B cell (primary cell): Measurements from ENCODE around the gene BRPF3. TPM values are rescaled to one million over a fixed set of nuclear protein-coding genes. Genes with fewer than 3 reads are reported as not detected.

ENCODE experiments used
- ATAC-seq: fragments of 200-7000 bp; cut with Tn5 transposase; one replicate; pipeline ENCODE4 v1.10.0; 2021; ENCODE audit warnings: low read depth, mild to moderate bottlenecking, moderate number of reproducible peaks, moderate library complexity
- CTCF ChIA-PET: fragments of 350-600 bp; sonication (Branson Sonifier 250); formaldehyde crosslinking; loops from one replicate; lab custom pipeline; 2021; ENCODE audit warnings: antibody characterized with exemption, inconsistent platforms; lab: Charles Lee
- POLR2A ChIA-PET: fragments of 350-600 bp; sonication (Branson Sonifier 250); formaldehyde crosslinking; loops from one replicate; lab custom pipeline; 2021; ENCODE audit warnings: antibody characterized with exemption; lab: Charles Lee
- DNase-seq: peaks from one replicate; pipeline ENCODE4 v3.0.0; 2013
- H2AFZ ChIP-seq: 2 replicates; pipeline ENCODE4 v1.6.1; 2012; ENCODE audit warnings: mild to moderate bottlenecking, low read depth, low read length; ENCODE audit not compliant: insufficient read depth, poor library complexity, severe bottlenecking
- H3K27ac ChIP-seq, 2 donors: 1 replicate in 1 of 2; 2 replicates in 1 of 2; pipeline ENCODE4 v1.5.1; 2012 to 2013; ENCODE audit warnings: low read length in 2 of 2, mild to moderate bottlenecking in 2 of 2, moderate library complexity in 1 of 2
- H3K27me3 ChIP-seq, 4 experiments: fragments of 200-600 bp in 1 of 4; sonication (generic) in 1 of 4; replicated peaks in 1 of 4; 1 replicate in 2 of 4; 2 replicates in 2 of 4; pipeline versions ENCODE4 v1.6.1 to v1.7.0; 2013 to 2016; ENCODE audit warnings: low read length in 3 of 4, mild to moderate bottlenecking in 2 of 4, mixed read lengths in 1 of 4, moderate library complexity in 1 of 4; ENCODE audit not compliant: insufficient read depth in 4 of 4, control insufficient read depth in 3 of 4; ENCODE audit errors: control extremely low read depth in 1 of 4
- H3K36me3 ChIP-seq, 2 experiments: replicated peaks in 1 of 2; 1 replicate in 1 of 2; 2 replicates in 1 of 2; pipeline versions ENCODE4 v1.6.1 to v1.7.1; 2013; ENCODE audit warnings: low read length in 1 of 2; ENCODE audit not compliant: insufficient read depth in 2 of 2, control insufficient read depth in 1 of 2; ENCODE audit errors: control extremely low read depth in 1 of 2, extremely low read depth in 1 of 2
- H3K4me1 ChIP-seq, 2 donors: fragments of 200-600 bp in 1 of 2; sonication (generic) in 1 of 2; 1 replicate in 1 of 2; 2 replicates in 1 of 2; pipeline versions ENCODE4 v1.5.1 to v1.6.1; 2013 to 2017; ENCODE audit warnings: low read length in 2 of 2; ENCODE audit not compliant: control insufficient read depth in 2 of 2, insufficient read depth in 2 of 2
- H3K4me2 ChIP-seq: replicated peaks from 2 replicates; pipeline ENCODE3; 2012; ENCODE audit warnings: mild to moderate bottlenecking, low read depth, low read length; ENCODE audit not compliant: poor library complexity, severe bottlenecking
- H3K4me3 ChIP-seq, 5 experiments: fragments of 200-600 bp in 1 of 5; sonication (generic) in 1 of 5; 1 replicate in 3 of 5; 2 replicates in 2 of 5; pipeline versions ENCODE4 v1.5.1 to v1.7.0; 2011 to 2016; ENCODE audit warnings: low read length in 4 of 5, mild to moderate bottlenecking in 4 of 5, low read depth in 2 of 5, control low read depth in 1 of 5, moderate library complexity in 1 of 5; ENCODE audit not compliant: insufficient read depth in 1 of 5; ENCODE audit errors: control extremely low read depth in 1 of 5, extremely low read depth in 1 of 5
- H3K79me2 ChIP-seq: fragments of 200-600 bp; sonication (generic); one replicate; pipeline ENCODE4 v1.6.0; 2016; ENCODE audit warnings: low read length; ENCODE audit not compliant: control insufficient read depth, insufficient read depth
- H3K9ac ChIP-seq: fragments of 200-600 bp; sonication (generic); 2 replicates; pipeline ENCODE4 v1.6.1; 2017; ENCODE audit warnings: mild to moderate bottlenecking, low read length, moderate library complexity
- H3K9me3 ChIP-seq, 3 donors: one replicate each; pipeline versions ENCODE4 v1.6.1 to v1.7.1; 2013; ENCODE audit warnings: low read length in 2 of 3; ENCODE audit not compliant: control insufficient read depth in 2 of 3, insufficient read depth in 1 of 3; ENCODE audit errors: control extremely low read depth in 1 of 3
- H4K20me1 ChIP-seq: 2 replicates; pipeline ENCODE4 v1.6.0; 2012; ENCODE audit warnings: mild to moderate bottlenecking, low read length; ENCODE audit not compliant: insufficient read depth, control insufficient read depth, poor library complexity, severe bottlenecking
- H3K27ac Mint-ChIP-seq: one replicate; pipeline ENCODE4 v1.8.0; 2021; ENCODE audit warnings: mixed read lengths
- H3K27me3 Mint-ChIP-seq: one replicate; pipeline ENCODE4 v1.8.0; 2021; ENCODE audit warnings: mixed read lengths
- H3K4me1 Mint-ChIP-seq: one replicate; pipeline ENCODE4 v1.8.0; 2021; ENCODE audit warnings: mixed read lengths
- H3K4me3 Mint-ChIP-seq: one replicate; pipeline ENCODE4 v1.8.0; 2021; ENCODE audit warnings: mixed read lengths
- H3K9me3 Mint-ChIP-seq: one replicate; pipeline ENCODE4 v1.8.0; 2022; ENCODE audit warnings: mixed read lengths; ENCODE audit not compliant: insufficient read depth
- EZH2 ChIP-seq: IDR thresholded peaks from 2 replicates; pipeline ENCODE4 v1.6.1; 2012; ENCODE audit warnings: borderline replicate concordance, low read depth, mild to moderate bottlenecking, moderate library complexity, low read length; ENCODE audit not compliant: insufficient read depth, poor library complexity, severe bottlenecking
- WGBS: methylation state at CpG from one replicate; pipeline ENCODE4 v1.1.5; 2013; ENCODE audit warnings: missing lambda C conversion rate; ENCODE audit not compliant: insufficient coverage; 5-methylcytosine and 5-hydroxymethylcytosine counted together
- intact Hi-C: fragments of 100-400 bp; cut with micrococcal nuclease; formaldehyde crosslinking; loops from one replicate; pipeline ENCODE4 v1.10.0; 2022
- polyA plus RNA-seq: library from polyadenylated mRNA; depleted of rRNA; stranded (reverse); fragments of >200 nt; gene quantifications from 2 replicates; pipeline ENCODE4 v1.2.3, GENCODE V29; 2012
- total RNA-seq, 2 donors: library from RNA; stranded (reverse); fragments of 120-200 nt in 1 of 2; gene quantifications; 1 replicate in 1 of 2; 2 replicates in 1 of 2; pipeline versions ENCODE4 v1.2.3 to v1.2.4, GENCODE V29; 2013 to 2022
- TF ChIP-seq, protein P1 (sequence below): fragments of 200-600 bp; IDR thresholded peaks from one replicate; pipeline ENCODE4 v1.8.0; 2022; ENCODE audit warnings: antibody characterized with exemption, mild to moderate bottlenecking

Gene BRPF3
- total and polyA plus RNA-seq, 2 donors (not counting 1 experiment from before 2014, with no cell fraction given), result 17.1 to 29.4 TPM

DNA sequence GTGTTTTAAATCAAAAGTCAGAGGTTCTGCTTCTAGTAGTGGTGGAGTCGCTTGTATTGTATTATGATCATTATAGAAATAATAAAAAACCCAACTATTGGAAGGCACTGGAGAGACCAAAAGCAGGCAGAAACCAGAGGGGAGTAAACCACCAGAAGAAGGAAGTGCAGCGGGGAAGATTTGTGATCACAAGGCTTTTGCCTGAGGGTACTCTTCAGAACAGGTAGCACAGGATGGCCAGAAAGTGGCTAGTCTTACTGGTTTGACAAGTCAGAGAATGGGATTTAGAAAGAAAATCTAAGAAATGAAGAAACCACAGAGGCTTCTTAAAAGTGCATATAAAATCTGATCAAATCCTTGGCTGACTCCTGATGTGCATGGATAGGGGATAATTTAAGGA, 42.3 kb upstream of the BRPF3 start:
- Histone ChIP-seq H3K27me3 (no peaks in the 10 kb centered on the region), H3K9me3 (peaks cover 0 to 6% (median 0%) of the 10 kb centered on the region in 3 donors), H3K4me3 (no peak overlapping the region), H3K4me1 (no peaks in the 10 kb centered on the region), H3K4me2 (no peak overlapping the region), H3K36me3 (no peaks in the 10 kb centered on the region), H4K20me1 (no peaks in the 10 kb centered on the region), H2AFZ (no peak overlapping the region), H3K9ac (no peak overlapping the region), H3K79me2 (no peaks in the 10 kb centered on the region), H3K27ac (no peak overlapping the region)
- no peaks in the 10 kb centered on the region for H3K4me1 Mint-ChIP-seq
- no peaks in the 10 kb centered on the region for H3K9me3 Mint-ChIP-seq
- DNase-seq, result no peak
- CTCF ChIA-PET, result no interaction called here
- POLR2A ChIA-PET, result no interaction called here
- TF ChIP-seq EZH2, result no peak
- TF ChIP-seq, protein P1, sequence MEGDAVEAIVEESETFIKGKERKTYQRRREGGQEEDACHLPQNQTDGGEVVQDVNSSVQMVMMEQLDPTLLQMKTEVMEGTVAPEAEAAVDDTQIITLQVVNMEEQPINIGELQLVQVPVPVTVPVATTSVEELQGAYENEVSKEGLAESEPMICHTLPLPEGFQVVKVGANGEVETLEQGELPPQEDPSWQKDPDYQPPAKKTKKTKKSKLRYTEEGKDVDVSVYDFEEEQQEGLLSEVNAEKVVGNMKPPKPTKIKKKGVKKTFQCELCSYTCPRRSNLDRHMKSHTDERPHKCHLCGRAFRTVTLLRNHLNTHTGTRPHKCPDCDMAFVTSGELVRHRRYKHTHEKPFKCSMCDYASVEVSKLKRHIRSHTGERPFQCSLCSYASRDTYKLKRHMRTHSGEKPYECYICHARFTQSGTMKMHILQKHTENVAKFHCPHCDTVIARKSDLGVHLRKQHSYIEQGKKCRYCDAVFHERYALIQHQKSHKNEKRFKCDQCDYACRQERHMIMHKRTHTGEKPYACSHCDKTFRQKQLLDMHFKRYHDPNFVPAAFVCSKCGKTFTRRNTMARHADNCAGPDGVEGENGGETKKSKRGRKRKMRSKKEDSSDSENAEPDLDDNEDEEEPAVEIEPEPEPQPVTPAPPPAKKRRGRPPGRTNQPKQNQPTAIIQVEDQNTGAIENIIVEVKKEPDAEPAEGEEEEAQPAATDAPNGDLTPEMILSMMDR, result no peak
- WGBS, result 100% methylated on average over 1 of the region's 2 CpGs
- no peak overlapping the region for H3K4me3 Mint-ChIP-seq
- intact Hi-C loops, result no loop called here
- no peaks in the 10 kb centered on the region for H3K27me3 Mint-ChIP-seq
- H3K27ac Mint-ChIP-seq, result no peak overlapping the region
- ATAC-seq, result no peak

DNA sequence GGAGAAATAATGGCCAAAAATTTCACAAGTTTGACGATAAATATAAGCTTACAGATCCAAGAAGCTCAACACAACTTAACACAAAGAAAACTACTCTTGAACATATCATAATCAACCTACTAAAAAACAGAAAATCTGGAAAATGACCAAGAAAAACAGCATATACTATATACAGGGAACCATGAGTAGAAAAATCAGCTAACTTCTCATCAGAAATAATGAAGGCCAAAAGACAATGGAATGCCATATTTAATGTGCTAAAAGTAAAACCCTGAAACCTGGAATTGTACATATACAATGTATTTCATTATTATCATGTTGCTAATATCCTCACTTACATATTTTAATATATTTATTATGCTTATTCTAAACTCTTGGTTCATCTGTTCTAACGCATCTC, 40.9 kb upstream of the BRPF3 start:
- no peaks in the 10 kb centered on the region for H3K27me3 ChIP-seq
- WGBS, result no CpG with 5 or more reads among the region's 2 CpGs
- H3K27me3 Mint-ChIP-seq, result no peaks in the 10 kb centered on the region
- peaks cover 1 to 11% (median 3%) of the 10 kb centered on the region in 3 donors for H3K9me3 ChIP-seq
- no peak overlapping the region for H3K9ac ChIP-seq
- no peak overlapping the region for H3K4me2 ChIP-seq
- no peaks in the 10 kb centered on the region for H3K9me3 Mint-ChIP-seq
- no peak overlapping the region for H3K27ac ChIP-seq
- POLR2A ChIA-PET, result no interaction called here
- H3K79me2 ChIP-seq, result no peaks in the 10 kb centered on the region
- H4K20me1 ChIP-seq, result no peaks in the 10 kb centered on the region
- no peak overlapping the region for H3K4me3 Mint-ChIP-seq
- no peak overlapping the region for H3K27ac Mint-ChIP-seq
- no peak for ATAC-seq
- no peaks in the 10 kb centered on the region for H3K4me1 Mint-ChIP-seq
- CTCF ChIA-PET, result no interaction called here
- no peak for DNase-seq
- H3K4me3 ChIP-seq, result no peak overlapping the region
- TF ChIP-seq, protein P1, result no peak
- no peak for TF ChIP-seq EZH2
- H2AFZ ChIP-seq, result no peak overlapping the region
- H3K36me3 ChIP-seq, result no peaks in the 10 kb centered on the region
- intact Hi-C loops, result no loop called here
- no peaks in the 10 kb centered on the region for H3K4me1 ChIP-seq
